Fibroblast of lung (primary cell): ENCODE data around the gene CDC16.

ENCODE experiments used
- CTCF ChIP-seq, 2 donors: IDR thresholded peaks in 1 of 2; conservative IDR thresholded peaks in 1 of 2; 1 replicate in 1 of 2; 2 replicates in 1 of 2; pipeline ENCODE4 v1.5.1; 2011 to 2012; ENCODE audit warnings: low read length in 2 of 2, control low read depth in 1 of 2, inconsistent platforms in 1 of 2, low read depth in 1 of 2, mild to moderate bottlenecking in 1 of 2
- EZH2 ChIP-seq: IDR thresholded peaks from 2 replicates; pipeline ENCODE4 v1.5.1; 2012; ENCODE audit warnings: low read length, control low read depth, mild to moderate bottlenecking; ENCODE audit errors: missing control alignments

GRCh38 chr13:114298866-114299265 lies 64.2 kb downstream of the CDC16 start:
- TF ChIP-seq CTCF (conservative IDR thresholded peaks at IDR 0.05 in 1 of 2, IDR thresholded peaks at IDR 0.05 in 1 of 2; ENCODE audit: low read depth in 1 of 2, low read length in 2 of 2) (no peak), EZH2 (no peak)
